ENCODE results near the gene CCDC33.

Gene CCDC33

GRCh38 chr15:74211656-74212055, 24.5 kb upstream of the CCDC33 start:
- H3K4me3 ChIP-seq (ENCODE audit: low read length), result no peak overlapping the region

DNA sequence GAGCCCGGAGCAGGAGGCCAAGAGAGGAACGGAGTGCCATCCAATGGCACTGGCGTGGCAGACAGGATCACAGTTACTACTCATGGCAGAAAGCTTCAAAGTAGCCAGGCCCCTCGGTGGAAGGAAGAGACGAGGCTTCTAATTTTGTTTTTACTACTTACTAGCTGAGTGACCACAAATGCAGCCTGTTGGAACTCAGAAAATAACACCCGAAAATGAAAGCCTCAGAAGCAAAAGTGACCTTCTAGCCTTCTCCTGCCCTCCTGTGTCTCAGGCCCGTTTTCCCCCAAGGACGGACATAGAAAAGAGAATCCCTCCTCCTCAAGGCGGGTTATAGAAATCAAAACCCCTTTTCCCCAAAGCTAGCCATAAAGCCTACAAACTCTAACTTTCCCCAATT, 23.6 kb upstream of the CCDC33 start:
- Histone ChIP-seq H3K36me3 (ENCODE audit: control insufficient read depth, insufficient read depth, low read length) (no peaks in the 10 kb centered on the region), H3K4me1 (ENCODE audit: control insufficient read depth, insufficient read depth, low read length) (no peaks in the 10 kb centered on the region), H3K9ac (ENCODE audit: low read length) (no peak overlapping the region), H3K27ac (ENCODE audit: low read depth, low read length) (no peak overlapping the region), H3K4me3 (ENCODE audit: low read length) (no peak overlapping the region), H3K27me3 (ENCODE audit: control insufficient read depth, insufficient read depth, low read length) (no peaks in the 10 kb centered on the region)

More at GRCh38 chr15:74211656-74212055, 24.5 kb upstream of the CCDC33 start:
- H3K27me3 ChIP-seq (ENCODE audit: control insufficient read depth, insufficient read depth, low read length), result no peaks in the 10 kb centered on the region
- no peak overlapping the region for H3K27ac ChIP-seq (ENCODE audit: low read depth, low read length)
- no peaks in the 10 kb centered on the region for H3K36me3 ChIP-seq (ENCODE audit: control insufficient read depth, insufficient read depth, low read length)
- no peak overlapping the region for H3K9ac ChIP-seq (ENCODE audit: low read length)
- H3K4me1 ChIP-seq (ENCODE audit: control insufficient read depth, insufficient read depth, low read length), result no peaks in the 10 kb centered on the region

GRCh38 chr15:74213858-74214284, 22.3 kb upstream of the CCDC33 start:
- Histone ChIP-seq H3K27me3 (ENCODE audit: control insufficient read depth, insufficient read depth, low read length) (no peaks in the 10 kb centered on the region), H3K36me3 (ENCODE audit: control insufficient read depth, insufficient read depth, low read length) (no peaks in the 10 kb centered on the region), H3K9ac (ENCODE audit: low read length) (no peak overlapping the region), H3K4me3 (ENCODE audit: low read length) (no peak overlapping the region), H3K27ac (ENCODE audit: low read depth, low read length) (no peak overlapping the region), H3K4me1 (ENCODE audit: control insufficient read depth, insufficient read depth, low read length) (no peaks in the 10 kb centered on the region)

- no peak overlapping the region for H3K4me3 ChIP-seq (ENCODE audit: low read length)
- no peak overlapping the region for H3K9ac ChIP-seq (ENCODE audit: low read length)
- no peaks in the 10 kb centered on the region for H3K36me3 ChIP-seq (ENCODE audit: control insufficient read depth, insufficient read depth, low read length)
- H3K27ac ChIP-seq (ENCODE audit: low read depth, low read length), result no peak overlapping the region
- no peaks in the 10 kb centered on the region for H3K27me3 ChIP-seq (ENCODE audit: control insufficient read depth, insufficient read depth, low read length)
- H3K4me1 ChIP-seq (ENCODE audit: control insufficient read depth, insufficient read depth, low read length), result no peaks in the 10 kb centered on the region
Measured at GRCh38 chr15:74214324-74215021, 21.7 kb upstream of the CCDC33 start.

GRCh38 chr15:74215958-74216357, 20.2 kb upstream of the CCDC33 start:
- no peaks in the 10 kb centered on the region for H3K27me3 ChIP-seq (ENCODE audit: control insufficient read depth, insufficient read depth, low read length)
- no peaks in the 10 kb centered on the region for H3K4me1 ChIP-seq (ENCODE audit: control insufficient read depth, insufficient read depth, low read length)
- no peak overlapping the region for H3K27ac ChIP-seq (ENCODE audit: low read depth, low read length)
- H3K9ac ChIP-seq (ENCODE audit: low read length), result no peak overlapping the region
- no peaks in the 10 kb centered on the region for H3K36me3 ChIP-seq (ENCODE audit: control insufficient read depth, insufficient read depth, low read length)
- H3K4me3 ChIP-seq (ENCODE audit: low read length), result no peak overlapping the region

DNA sequence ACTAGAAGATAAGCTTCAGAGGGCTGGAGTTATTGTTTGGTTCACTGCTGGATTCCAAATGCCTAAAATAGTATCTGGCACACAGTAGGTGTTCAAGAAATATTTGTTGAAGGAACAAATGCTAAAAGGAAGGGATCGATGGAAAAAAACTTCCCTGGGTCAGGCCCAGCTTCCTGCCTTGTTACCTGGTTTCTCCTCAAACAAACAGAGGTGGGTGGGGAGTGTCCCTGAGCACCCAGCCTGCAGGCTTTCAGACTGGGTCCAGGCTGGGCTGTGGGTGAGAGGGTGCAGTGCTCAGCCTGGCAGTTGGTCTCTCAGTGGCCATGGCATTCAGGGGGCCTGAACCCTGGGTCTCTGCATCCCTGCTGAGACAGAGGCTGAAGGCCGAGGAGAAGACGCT, 19.2 kb upstream of the CCDC33 start:
- Histone ChIP-seq H3K9ac (ENCODE audit: low read length) (no peak overlapping the region), H3K36me3 (ENCODE audit: control insufficient read depth, insufficient read depth, low read length) (no peaks in the 10 kb centered on the region), H3K4me3 (ENCODE audit: low read length) (no peak overlapping the region), H3K27ac (ENCODE audit: low read depth, low read length) (no peak overlapping the region), H3K4me1 (ENCODE audit: control insufficient read depth, insufficient read depth, low read length) (no peaks in the 10 kb centered on the region), H3K27me3 (ENCODE audit: control insufficient read depth, insufficient read depth, low read length) (no peaks in the 10 kb centered on the region)

DNA sequence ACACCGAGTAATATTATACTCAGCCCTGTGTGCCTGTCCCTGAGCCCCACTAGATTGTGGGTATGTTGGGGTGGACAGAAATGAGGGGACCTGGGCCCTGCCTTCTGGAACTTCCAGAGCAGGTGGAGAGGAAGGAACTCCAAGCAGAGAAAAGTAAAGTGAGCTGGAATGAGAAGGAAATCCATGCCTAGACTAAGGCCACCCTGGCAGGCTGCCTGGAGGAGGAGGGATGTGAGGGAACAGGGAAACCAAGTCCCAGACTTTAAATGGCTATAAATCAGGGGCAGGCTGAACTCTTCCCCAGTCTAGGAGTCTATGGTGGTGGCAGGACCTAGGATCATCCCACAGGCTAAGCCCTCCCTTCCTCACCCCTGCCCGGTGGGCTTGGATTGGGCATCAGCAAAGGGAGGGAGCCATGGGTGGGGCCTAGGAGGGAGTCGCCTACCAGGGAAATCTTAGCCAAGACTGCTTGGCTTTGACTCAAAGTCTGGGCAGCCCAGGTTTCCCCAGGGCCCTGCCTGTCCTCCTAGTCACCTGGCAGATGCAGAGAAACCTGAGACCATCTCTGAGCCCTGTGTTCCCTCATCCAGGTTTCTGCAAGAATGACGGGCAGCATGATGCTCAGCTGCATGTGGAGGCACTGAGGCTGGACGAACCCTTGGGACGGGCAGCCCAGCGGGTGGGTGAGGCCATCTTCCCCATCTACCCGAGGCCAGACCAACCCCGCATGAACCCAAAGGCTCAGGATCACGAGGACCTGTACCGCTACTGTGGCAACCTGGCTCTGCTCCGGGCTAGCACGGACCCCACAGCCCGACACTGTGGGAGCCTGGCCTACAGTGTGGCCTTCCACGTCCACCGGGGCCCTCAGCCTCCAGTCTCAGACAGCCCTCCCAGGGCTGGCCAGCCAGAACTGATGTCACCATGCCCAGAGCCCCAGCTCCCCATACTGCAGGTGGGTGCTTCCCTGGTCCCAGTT, 17.9 kb upstream of the CCDC33 start:
- Histone ChIP-seq H3K27me3 (ENCODE audit: control insufficient read depth, insufficient read depth, low read length) (peaks cover 5% of the 10 kb centered on the region), H3K27ac (ENCODE audit: low read depth, low read length) (no peak overlapping the region), H3K9ac (ENCODE audit: low read length) (no peak overlapping the region), H3K36me3 (ENCODE audit: control insufficient read depth, insufficient read depth, low read length) (no peaks in the 10 kb centered on the region), H3K4me3 (ENCODE audit: low read length) (no peak overlapping the region), H3K4me1 (ENCODE audit: control insufficient read depth, insufficient read depth, low read length) (no peaks in the 10 kb centered on the region)

DNA sequence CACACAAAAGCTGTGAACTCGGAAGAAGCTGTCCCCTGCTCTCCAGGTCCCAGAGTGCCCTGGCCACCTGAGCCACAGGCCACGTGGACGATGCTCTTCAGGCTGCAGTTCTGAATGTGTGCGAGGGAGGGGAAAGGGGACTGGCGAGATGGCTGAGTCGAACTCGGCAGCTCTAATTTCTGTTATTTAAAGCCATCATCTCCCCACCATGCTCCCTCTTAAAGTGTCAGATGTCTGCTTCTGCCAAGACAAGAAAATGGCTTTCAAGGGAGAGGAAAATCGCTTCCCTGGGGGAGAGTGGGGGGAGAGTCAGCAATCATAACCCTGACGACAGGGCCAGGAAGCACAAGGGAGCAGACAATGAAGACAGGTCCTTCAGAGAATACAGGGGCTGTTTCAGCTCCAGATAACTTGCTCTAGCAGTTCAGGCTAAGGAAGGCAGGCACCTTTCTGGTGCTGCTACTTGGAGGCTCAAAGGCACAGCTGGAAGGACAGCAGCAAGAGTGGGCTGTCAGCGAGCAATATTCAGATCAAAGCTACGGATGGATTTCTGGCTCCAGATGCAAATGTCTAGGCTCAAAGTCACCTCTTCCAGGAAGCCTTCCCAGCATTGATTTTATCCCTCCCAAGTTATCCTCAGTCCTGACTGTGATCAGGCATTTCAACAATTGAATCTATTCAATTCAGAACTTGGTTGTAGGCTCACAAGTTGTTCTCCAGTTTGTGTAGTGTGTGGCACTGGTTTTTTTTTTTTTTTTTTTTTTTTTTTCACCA, 15.5 kb upstream of the CCDC33 start:
- Histone ChIP-seq H3K27ac (ENCODE audit: low read depth, low read length) (no peak overlapping the region), H3K4me3 (ENCODE audit: low read length) (no peak overlapping the region), H3K36me3 (ENCODE audit: control insufficient read depth, insufficient read depth, low read length) (no peaks in the 10 kb centered on the region), H3K27me3 (ENCODE audit: control insufficient read depth, insufficient read depth, low read length) (peaks cover 6% of the 10 kb centered on the region), H3K9ac (ENCODE audit: low read length) (no peak overlapping the region), H3K4me1 (ENCODE audit: control insufficient read depth, insufficient read depth, low read length) (no peaks in the 10 kb centered on the region)

GRCh38 chr15:74221399-74222239, 14.5 kb upstream of the CCDC33 start:
- no peak overlapping the region for H3K27ac ChIP-seq (ENCODE audit: low read depth, low read length)
- peaks cover 6% of the 10 kb centered on the region for H3K27me3 ChIP-seq (ENCODE audit: control insufficient read depth, insufficient read depth, low read length)

DNA sequence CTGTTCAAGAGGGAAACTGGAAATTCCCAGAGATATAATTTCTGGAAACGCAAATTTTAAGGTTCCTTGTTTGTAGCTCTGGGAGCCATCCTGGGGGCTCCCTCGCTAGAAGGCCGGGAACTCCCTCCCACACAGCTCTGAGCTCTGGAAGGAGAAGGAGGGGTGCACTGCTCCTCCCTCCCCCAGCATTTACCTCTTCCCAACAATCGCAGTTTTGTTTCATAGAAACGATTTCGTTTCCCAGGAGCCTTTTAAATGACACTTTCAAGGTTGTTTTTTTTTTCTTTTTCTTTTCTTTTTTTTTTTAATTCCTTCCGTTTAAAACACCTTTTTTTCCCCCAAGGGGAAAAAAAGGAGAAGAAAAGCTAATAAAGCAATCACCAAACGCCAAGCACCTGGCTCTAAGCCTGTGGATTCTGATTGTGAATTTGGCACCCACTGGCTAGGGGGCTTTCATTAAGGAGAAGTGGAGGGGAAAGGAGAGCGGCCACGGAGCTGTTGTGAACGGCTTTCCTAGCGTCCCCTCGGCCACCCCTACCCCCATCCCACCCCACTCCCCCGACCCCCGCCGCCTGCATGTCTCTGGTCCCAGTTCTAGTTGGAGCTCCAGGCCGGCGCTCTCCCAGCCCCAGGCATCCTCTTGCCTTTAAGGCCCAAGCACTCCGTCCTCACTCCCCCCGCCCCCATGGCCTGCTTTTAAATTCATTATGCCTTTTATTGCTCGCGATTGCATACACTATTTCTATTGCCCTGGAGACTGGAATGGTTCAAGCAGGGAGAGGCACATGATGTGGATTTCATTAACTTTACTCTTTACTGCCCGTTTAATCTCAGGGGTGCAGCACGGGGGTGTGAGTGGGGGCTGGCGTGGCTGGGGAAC, 13.6 kb upstream of the CCDC33 start:
- Histone ChIP-seq H3K4me3 (ENCODE audit: low read length) (no peak overlapping the region), H3K36me3 (ENCODE audit: control insufficient read depth, insufficient read depth, low read length) (no peaks in the 10 kb centered on the region), H3K27ac (ENCODE audit: low read depth, low read length) (no peak overlapping the region), H3K4me1 (ENCODE audit: control insufficient read depth, insufficient read depth, low read length) (no peaks in the 10 kb centered on the region), H3K9ac (ENCODE audit: low read length) (no peak overlapping the region), H3K27me3 (ENCODE audit: control insufficient read depth, insufficient read depth, low read length) (peaks cover 6% of the 10 kb centered on the region)

More at GRCh38 chr15:74221399-74222239, 14.5 kb upstream of the CCDC33 start:
- H3K4me3 ChIP-seq (ENCODE audit: low read length), result no peak overlapping the region
- no peaks in the 10 kb centered on the region for H3K4me1 ChIP-seq (ENCODE audit: control insufficient read depth, insufficient read depth, low read length)
- no peaks in the 10 kb centered on the region for H3K36me3 ChIP-seq (ENCODE audit: control insufficient read depth, insufficient read depth, low read length)
- no peak overlapping the region for H3K9ac ChIP-seq (ENCODE audit: low read length)

- Histone ChIP-seq H3K27ac (ENCODE audit: low read depth, low read length) (no peak overlapping the region), H3K9ac (ENCODE audit: low read length) (no peak overlapping the region), H3K27me3 (ENCODE audit: control insufficient read depth, insufficient read depth, low read length) (peaks cover 11% of the 10 kb centered on the region), H3K4me3 (ENCODE audit: low read length) (no peak overlapping the region), H3K4me1 (ENCODE audit: control insufficient read depth, insufficient read depth, low read length) (no peaks in the 10 kb centered on the region), H3K36me3 (ENCODE audit: control insufficient read depth, insufficient read depth, low read length) (no peaks in the 10 kb centered on the region)
Measured at GRCh38 chr15:74225928-74226327, 10.2 kb upstream of the CCDC33 start.
